GM18858 (cell line): ENCODE measurements around the gene CASTOR1.
"Not testable (repeated sequence)": the region's sequence is repeated elsewhere in the genome, so short reads cannot be mapped to it uniquely, and the experiment has no call there.

Experiments used
- ATAC-seq: cut with Tn5 transposase; IDR thresholded peaks from one replicate; pipeline ENCODE4 v1.9.1; 2021; ENCODE audit not compliant: unreplicated experiment

The CASTOR1 gene

DNA sequence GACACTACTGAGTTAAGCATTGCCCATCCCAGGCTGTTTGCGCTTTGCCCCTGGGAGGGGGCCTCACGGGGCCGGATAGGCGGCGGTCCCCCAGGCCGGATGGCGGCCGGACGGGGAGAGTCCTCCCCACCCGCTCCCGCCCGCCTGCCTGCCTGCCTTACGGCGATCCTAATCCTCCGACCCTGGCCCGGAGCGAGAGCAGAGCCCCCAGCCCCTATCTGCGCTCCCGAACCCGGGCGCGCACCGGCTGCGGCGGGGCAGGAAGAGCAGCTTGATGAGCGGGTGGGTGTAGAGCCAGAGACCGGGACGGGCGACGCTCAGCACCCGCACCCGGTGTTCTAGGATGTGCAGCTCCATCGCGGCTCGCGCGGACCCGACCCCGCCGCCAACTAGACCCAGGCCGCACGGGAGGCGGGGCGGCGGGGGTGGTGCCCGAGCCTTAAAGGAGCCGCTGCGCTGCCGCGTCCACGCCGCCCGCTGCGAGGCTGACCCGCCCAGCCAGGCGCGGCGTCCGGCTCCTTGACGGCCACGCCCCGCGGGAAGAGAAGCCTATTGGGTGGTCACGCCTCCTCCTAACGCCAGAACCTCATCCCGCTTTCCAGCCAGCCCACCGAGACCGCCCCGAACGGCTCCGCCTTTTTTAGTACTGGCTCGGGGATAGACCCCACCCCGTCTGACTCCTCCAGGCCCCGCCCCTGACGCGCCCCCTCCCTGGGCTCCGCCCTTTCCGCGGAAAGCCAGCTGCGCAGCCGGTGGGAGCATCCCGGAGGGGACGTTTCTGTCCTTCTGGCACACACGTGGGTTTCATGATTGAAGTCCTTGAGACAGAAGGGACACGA lies at the start of gene CASTOR1:
Gene CASTOR1 (minus strand): TSS at position 365 of the 839 bp plus-strand sequence. CDS start 8 bp downstream, at position 357.
- peak; percentile 35 for ATAC-seq

DNA sequence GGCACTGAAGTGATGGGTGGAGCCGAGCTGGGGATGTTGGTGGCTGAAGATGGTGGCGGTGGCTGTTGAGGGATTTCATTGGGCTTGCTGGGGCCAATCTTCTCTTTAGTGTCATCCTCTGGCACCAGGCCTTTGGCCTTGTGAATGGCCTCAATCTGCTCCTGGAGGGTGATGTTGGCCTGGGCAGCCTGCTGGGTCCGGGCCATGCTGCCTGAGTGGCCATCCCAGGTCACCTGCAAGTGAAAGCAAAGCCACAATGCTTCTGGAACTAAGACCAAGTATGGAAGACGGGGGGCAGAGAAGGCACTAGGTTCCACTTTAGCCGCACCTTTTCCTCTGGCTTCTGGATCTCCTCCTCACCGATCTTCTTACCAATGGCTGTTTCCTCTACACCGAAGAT lies 49.5 kb upstream of the CASTOR1 start:
- no peak for ATAC-seq

DNA sequence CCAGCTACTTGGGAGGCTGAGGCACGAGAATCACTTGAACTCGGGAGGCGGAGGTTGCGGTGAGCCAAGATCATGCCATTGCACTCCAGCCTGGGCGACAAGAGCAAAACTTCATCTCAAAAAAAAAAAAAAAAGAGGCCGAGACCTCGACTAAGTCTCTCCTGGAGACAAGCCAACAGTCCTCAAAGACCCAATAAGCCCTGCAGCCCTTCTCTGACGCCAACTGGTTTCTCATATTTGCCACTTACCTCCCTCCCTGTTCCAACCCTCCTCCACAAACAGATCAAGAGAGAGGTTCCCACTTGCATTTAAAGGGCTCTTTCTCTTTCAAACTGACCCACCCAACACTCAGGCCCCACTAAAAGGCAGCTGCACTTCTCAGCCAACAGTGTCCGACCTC lies 49.0 kb upstream of the CASTOR1 start:
- ATAC-seq, result not testable (repeated sequence)

DNA sequence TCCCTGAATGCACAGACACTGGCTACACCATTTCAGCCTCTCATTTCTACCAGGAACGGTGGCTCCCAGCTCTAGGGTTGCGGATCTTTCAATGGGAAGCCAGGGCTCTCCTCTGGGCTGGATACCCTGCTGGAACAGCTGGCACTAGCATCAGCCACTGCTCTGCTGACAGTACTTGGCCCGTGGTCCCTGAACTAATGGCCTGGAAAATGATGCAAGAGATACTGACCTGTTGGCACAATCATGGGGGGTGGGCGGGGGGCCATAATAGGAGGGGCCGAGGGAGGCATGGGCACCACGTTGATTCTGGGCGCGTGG lies 48.1 kb upstream of the CASTOR1 start:
- no peak for ATAC-seq

DNA sequence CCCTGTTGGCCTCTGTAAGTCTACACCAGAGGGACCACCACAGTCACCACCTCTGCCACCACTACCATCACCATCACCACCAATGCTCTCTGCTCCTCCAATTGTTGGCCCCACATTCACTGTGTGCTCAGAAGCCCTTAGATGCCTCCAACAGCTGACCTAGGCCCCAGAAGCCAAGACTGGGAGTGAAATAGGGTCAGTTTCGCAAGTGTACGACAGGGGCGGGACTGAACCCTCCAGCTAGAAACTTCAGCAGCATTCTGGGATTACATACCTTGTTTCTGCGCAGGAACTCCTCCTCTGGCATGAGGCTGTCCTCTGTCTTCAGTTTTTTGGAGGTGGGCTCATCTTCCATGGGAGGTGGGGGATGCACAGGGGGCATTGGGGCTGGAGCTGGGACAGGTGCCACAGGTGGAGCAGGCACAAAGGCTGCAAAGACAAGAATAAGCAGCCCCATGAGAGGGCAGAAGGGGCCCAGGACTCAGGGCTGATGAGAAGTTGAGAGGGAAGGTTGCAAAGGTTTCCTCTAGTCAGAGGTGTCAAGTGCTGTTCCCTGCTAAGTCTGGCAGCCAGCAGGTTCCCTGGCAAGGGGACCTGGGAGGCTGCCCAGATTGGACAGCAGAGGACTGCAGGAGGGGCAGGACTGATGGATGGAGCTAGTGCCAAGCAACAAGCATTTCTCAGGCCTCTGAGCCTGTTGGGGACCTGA lies 47.6 kb upstream of the CASTOR1 start:
- ATAC-seq, result no peak

DNA sequence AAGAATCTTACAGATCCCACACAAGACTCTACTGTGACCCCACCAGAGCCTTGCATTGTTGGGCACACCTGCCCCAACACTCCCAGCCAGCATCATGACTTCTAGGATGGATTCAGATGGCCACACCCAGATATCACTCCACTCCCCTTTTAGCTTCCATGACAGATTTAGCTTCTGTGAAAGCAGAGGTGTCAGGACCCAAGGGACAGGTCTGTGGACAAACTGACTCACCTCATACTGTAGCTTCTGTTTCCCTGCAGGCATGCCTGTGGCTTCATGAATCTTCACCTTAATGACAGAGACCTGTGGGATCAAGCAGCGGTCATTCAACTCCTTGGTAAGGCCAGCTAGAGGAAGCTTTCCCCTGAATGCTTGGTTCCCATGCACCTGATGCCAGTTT lies 45.9 kb upstream of the CASTOR1 start:
- no peak for ATAC-seq

DNA sequence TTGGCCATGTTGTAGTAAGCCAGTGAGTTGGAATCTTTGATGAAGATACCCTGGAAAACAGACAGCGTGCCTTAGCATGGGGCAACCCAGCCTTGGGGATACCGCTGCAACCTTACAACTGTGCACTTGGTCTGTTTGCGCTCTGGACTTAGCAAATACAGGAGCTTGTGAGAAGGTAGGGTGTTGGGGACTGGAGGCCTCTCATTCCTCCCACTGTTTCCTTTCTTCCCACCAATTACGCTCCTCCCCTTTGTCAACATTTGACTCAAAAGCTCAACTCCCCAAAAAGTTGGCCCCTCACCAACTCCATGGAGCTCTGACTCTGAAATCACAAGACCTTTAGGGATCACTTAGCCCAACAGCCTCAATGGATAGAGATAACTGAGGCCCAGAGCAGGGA lies 45.3 kb upstream of the CASTOR1 start:
- ATAC-seq, result no peak

DNA sequence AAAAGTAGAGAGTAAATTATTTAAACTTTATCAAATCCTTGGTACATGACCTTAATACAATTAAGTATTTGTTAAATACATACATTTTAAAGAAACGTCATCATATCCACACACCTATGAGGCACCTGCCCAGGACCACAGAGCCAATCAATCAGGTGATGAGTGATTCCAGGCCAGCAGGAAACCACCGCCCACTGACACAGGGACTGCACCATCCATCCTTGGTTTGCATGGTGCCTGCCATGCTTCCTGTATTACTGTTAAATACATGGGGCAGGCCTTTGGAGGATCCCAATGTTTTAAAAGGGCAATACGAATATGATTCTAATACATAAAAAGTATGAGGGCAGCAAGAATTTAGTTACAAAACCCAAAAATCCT lies 44.4 kb upstream of the CASTOR1 start:
- ATAC-seq, result no peak

DNA sequence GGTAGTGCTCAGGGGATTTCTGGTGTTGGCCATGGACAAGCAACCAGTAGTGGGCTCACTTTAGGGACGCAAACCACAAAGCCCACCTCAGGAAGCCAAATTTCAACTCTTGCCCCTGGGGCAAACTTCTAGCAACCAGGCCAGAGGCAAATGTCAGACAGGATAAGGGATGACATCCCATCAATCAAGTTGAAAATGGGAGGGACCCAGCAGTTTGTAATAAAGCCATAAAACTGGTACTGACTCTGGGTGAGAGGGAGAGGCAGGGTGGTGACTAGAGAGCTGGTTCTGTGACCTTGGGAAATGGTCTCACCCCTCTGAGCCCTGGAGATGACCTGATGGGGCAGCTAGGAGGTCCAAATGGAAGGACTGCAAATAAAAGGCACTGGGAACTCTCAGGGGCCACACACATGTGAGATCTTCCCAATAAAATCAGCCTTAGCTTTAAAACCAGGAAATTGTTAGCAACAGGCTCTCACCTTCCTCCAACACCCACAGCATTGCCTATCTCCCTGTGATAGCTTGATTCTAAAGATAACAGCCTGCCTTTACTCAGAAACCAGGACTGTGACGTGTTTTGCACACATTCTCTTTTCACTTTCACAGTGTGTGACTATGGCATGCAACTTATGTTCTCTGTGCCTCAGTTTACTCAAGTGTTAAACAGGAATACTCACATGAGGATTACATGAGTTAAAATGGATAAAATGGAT lies 43.8 kb upstream of the CASTOR1 start:
- no peak for ATAC-seq

DNA sequence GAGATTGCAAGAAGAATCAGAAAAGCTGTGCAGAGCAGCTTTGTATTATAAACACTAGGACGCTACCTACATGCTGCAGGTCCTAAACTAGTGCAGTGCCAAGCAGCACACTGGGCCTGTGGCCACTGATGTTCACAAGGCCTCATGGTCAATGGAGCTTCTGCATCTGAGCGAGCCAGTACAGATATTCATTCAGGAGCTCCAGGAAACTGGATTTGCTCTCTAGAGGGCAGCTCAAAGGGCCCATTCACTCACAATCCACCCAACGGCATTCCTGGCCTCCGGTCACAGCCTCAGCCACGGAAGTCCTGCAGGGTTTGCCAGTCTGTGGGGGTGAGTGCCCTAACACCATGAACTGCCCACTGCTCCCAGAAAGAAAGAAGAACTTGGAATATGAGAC lies 43.2 kb upstream of the CASTOR1 start:
- ATAC-seq, result no peak

DNA sequence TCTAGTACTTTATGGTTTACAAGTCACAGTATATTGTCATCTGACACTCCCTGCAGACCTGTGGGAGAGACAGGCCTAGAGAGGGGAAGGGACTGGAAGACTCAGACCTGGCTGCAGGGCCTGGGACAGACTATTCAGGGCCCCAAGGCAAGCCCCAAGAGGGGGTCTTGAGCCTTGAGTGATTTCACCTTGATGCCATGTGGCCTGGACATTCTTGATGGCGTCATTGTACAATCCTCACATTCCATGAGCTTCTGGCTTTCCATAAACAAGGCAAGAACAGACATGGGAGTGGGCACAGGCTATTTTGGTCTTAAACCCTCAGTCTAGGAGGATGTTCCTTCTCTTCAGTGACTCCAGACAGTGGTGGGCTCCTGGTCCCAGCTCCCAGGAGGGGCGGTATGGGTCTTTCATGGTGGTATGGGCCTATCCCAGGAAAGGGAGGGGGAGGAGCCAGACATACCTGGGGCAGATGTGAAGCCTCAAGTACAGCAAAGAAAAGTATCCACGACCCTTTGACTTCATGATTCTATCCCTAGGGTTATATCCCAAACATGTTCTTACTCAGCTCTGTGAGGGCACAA lies 39.3 kb upstream of the CASTOR1 start:
- no peak for ATAC-seq

DNA sequence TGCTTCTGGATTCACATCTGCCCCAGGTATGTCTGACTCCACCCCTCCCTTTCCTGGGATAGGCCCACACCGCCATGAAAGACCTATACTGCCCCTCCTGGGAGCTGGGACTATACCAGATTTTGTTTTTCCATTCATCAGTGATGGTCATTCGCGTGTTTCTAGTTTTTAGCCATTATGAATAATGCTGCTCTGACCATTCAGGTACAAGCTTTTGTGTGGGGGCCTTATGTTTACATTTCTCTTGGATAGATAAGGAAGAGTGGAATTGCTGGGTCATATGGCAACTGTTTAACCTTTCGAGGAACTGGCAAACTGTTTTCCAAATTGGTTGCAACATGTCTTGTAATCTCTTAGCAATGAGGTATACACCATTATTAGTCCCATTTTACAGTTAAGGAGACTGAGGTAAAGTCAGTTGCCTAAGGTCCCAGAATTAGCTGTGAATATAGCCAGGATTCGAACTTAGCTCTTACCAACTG lies 38.6 kb upstream of the CASTOR1 start:
- ATAC-seq, result no peak

DNA sequence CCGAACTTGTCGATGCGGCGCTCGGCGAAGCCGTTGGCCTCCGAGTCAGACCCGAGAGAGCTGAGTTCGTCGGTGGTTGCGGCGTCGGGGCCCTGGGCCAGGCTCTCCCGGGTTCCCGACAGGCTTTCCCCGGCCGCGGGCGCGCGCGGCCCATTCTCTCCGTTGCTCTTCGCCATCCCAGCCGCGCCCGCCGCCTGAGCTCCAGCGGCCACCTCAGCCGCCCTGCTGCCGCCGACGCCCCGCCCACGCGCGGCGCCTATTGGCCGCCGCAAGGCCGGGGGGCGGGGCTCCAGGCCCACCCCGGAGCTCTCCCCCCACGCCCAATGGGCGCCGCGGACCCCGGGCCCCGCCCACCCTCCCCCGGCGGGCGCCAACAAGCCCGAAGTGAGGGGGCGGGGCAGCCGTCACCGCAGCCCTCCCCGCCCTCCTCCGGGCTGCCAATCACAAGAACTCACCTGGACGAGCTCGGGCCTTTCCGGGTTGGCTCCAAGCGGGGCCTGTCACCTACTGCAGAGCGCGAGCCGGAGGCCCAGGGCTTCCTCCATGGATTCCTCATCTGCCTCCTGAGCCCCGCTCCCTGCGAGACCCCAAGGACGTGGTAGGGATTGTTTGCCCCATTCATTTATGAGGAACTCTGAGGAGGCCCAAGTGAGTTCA lies 37.5 kb upstream of the CASTOR1 start, which contains the start of gene TBC1D10A:
Gene TBC1D10A (minus strand): TSS at position 236 of the 657 bp plus-strand sequence. CDS start 60 bp downstream, at position 176.
- ATAC-seq, result peak; percentile 64

DNA sequence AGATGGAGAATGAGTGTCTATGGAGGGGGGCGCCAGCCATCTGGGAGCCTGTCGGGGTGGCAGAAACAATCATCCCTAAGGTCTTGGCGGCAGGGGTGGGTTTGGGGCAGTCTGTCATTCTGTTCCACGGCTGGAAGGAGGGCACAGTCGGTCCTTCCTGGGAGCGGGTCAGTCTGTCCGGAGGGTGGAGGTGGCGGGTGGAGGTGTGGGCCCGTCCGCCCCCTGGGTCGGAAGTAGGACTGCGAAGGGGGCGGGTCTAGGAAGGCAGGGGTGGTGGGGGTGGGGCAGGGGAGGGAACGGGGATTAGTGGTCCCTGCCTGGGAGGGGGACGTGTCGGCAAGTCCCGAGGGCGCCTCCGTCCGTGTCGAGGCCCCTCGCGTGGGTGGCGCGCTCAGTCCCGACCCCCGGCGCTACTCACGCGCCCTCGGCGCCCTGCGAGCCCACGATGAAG lies 37.0 kb upstream of the CASTOR1 start:
- no peak for ATAC-seq

DNA sequence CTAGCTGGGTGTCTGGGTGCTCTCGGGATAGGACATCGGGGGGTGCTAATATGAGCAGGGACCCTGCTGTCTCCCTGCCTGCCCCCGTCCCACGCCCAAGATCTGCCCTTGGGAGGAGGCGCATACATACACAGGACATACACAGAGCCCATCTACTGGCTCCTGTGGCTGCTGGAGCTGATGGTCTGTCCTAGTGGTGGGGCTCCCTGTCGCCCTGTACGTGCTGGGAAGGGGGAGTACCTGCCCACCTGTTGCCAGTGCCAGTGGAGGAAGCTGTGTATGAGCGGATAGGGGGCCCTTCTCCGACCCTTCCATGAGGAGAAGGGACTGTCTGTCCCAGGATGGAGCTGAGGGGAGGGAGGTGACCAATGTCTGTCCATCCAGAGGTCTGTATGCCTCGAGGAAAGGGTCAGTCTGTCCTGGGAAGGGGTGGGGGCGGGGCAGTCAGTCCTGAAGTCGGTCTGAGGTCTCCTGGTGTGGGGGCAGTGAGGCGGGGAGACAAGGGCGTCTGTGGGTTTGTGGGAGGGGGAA lies 36.5 kb upstream of the CASTOR1 start:
- no peak for ATAC-seq

DNA sequence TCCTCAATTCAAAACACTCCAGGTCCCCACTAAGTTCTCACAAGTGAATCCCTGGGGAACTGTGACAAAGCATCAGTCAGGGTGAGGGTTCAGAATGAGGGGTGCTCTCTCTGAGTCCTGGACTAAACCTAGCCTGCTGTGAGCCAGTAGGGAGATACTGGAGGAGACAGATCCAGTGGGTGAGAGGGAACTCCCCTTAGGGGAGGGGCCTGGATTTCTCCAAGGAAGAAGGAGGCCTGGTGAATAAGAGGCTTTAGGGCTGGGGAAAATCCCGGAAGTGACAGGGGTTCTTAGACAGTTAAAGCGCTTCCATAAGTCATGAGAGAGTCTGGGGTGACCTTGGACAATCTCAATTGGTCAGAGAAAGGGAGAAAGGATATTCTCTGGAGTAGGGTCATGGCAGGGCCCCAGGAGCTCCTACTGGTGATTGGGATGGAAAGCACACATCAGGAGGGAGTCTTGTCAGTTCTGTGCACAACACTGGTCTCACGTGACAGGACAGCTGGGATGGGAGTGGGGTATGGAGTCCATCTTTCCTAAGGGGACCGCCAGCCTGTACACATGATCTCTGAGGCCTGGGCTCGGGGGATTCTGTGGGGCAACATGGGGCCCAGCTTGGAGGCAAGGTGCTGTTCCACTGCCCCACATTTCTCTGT lies 35.9 kb upstream of the CASTOR1 start:
- ATAC-seq, result no peak

DNA sequence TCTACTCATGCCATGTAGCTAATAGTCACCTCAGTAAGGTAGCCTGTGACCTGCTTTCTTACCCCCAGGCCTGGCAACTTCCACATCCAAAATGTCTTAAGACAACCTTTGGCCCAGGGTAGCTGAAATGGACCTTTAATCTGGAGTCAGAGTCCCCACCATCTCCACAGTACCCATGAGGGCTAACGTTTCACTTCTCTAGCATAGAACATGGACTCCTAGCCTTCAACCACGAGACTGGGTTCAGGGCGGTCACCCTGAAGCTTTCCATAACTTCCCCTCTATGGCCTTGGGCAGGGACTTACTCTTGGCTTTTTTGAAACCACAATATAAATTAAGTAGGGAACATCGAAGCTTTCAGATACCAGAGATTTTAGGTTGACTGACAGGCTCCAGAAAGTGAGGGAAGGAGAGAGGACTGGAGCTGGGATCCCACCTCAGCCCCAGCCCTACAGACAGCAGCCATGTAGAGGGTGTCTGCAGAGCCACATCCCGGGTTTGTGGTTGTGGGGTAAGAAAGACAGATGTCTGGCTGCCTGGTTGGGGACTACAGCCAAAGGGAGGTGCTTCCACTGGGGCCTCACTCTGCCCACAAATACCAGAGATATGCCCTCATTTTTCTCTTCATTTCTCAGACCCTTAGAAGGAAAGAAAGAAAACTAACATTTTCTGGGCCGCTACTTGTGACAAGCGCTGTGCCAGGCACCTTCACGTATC lies 34.9 kb upstream of the CASTOR1 start:
- ATAC-seq, result no peak

DNA sequence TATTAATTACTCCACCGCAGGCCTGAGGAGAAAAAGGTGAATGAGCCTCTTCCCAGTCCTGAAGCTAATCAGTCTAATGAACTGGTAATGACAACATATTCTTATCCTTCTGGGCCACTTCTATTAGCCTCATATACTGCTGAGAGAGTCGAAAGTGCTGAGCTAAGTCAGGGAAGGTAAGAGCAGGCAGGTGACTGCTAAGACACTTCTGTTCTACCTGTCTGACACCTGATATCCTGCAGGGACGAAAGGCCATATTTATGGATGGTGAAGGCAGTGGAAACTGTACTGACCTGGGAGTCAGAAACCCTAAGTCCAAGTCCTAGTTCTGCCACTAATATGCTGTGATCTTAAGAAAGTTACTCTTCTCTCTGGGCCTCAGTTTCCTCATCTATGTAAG lies 33.9 kb upstream of the CASTOR1 start:
- no peak for ATAC-seq

DNA sequence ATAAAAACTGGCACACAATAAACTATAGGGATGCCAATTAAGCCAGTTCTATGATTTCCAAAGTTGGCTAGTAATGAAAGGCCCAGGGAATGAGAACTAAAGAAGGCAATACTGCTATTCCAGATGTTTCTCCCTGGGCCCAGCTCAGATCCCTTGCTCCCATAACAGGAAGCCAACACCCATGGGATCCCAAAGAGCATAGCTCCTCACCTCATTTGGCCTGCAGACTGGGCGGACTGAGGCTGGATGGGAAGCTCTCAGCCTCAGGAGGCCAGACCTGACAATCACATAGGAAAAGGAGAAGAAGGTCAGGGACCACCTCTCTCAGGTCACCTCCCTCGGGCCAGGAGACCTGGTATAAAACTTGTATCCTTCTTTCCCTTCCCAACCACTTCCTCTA lies 32.2 kb upstream of the CASTOR1 start:
- no peak for ATAC-seq
